PFSK-1 (cell line): ENCODE measurements around the gene MAP3K6.

Experiments used
- FOXP2 ChIP-seq: optimal IDR thresholded peaks from 2 replicates; pipeline ENCODE3; 2011; ENCODE audit warnings: borderline replicate concordance, control low read depth, inconsistent platforms; ENCODE audit not compliant: insufficient read depth; ENCODE audit errors: extremely low read length, extremely low read depth
- POLR2AphosphoS5 ChIP-seq: IDR thresholded peaks from 2 replicates; pipeline ENCODE4 v1.6.1; 2012; ENCODE audit warnings: low read depth, mild to moderate bottlenecking, control low read depth, low read length, moderate library complexity
- SIN3A ChIP-seq: IDR thresholded peaks from 2 replicates; pipeline ENCODE4 v1.6.1; 2012; ENCODE audit warnings: mild to moderate bottlenecking, low read length, moderate library complexity, borderline replicate concordance; ENCODE audit not compliant: insufficient read depth
- TAF1 ChIP-seq: IDR thresholded peaks from 2 replicates; pipeline ENCODE4 v1.6.1; 2012; ENCODE audit warnings: low read length, control low read depth, borderline replicate concordance; ENCODE audit not compliant: insufficient read depth
- TF ChIP-seq, protein P1 (sequence below), 2 experiments: IDR thresholded peaks; 2 replicates each; pipeline versions ENCODE4 v1.6.1 to v1.8.0; 2011 to 2012; ENCODE audit warnings: low read depth in 2 of 2, low read length in 2 of 2, control low read depth in 1 of 2, inconsistent platforms in 1 of 2, mild to moderate bottlenecking in 1 of 2, moderate library complexity in 1 of 2; ENCODE audit not compliant: insufficient read depth in 1 of 2

Gene MAP3K6

GRCh38 chr1:27363766-27364695 lies 2.7 kb downstream of the MAP3K6 start:
- no peak for TF ChIP-seq POLR2AphosphoS5
- TF ChIP-seq TAF1, result no peak
- no peak for TF ChIP-seq SIN3A
- no peak for TF ChIP-seq FOXP2
- TF ChIP-seq, protein P1, sequence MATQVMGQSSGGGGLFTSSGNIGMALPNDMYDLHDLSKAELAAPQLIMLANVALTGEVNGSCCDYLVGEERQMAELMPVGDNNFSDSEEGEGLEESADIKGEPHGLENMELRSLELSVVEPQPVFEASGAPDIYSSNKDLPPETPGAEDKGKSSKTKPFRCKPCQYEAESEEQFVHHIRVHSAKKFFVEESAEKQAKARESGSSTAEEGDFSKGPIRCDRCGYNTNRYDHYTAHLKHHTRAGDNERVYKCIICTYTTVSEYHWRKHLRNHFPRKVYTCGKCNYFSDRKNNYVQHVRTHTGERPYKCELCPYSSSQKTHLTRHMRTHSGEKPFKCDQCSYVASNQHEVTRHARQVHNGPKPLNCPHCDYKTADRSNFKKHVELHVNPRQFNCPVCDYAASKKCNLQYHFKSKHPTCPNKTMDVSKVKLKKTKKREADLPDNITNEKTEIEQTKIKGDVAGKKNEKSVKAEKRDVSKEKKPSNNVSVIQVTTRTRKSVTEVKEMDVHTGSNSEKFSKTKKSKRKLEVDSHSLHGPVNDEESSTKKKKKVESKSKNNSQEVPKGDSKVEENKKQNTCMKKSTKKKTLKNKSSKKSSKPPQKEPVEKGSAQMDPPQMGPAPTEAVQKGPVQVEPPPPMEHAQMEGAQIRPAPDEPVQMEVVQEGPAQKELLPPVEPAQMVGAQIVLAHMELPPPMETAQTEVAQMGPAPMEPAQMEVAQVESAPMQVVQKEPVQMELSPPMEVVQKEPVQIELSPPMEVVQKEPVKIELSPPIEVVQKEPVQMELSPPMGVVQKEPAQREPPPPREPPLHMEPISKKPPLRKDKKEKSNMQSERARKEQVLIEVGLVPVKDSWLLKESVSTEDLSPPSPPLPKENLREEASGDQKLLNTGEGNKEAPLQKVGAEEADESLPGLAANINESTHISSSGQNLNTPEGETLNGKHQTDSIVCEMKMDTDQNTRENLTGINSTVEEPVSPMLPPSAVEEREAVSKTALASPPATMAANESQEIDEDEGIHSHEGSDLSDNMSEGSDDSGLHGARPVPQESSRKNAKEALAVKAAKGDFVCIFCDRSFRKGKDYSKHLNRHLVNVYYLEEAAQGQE (IDR thresholded peaks at IDR 0.05; ENCODE audit: insufficient read depth in 1 of 2, low read depth in 2 of 2, low read length in 2 of 2), result no peak

- TF ChIP-seq, protein P1 (IDR thresholded peaks at IDR 0.05; ENCODE audit: insufficient read depth in 1 of 2, low read depth in 2 of 2, low read length in 2 of 2), result no peak
- TF ChIP-seq SIN3A (no peak), FOXP2 (no peak), POLR2AphosphoS5 (no peak), TAF1 (no peak)
Measured at GRCh38 chr1:27361553-27361952, 5.2 kb downstream of the MAP3K6 start.

GRCh38 chr1:27361044-27361402 lies 5.7 kb downstream of the MAP3K6 start:
- TF ChIP-seq TAF1 (no peak), POLR2AphosphoS5 (no peak), FOXP2 (no peak), SIN3A (no peak)
- TF ChIP-seq, protein P1 (IDR thresholded peaks at IDR 0.05; ENCODE audit: insufficient read depth in 1 of 2, low read depth in 2 of 2, low read length in 2 of 2), result no peak

DNA sequence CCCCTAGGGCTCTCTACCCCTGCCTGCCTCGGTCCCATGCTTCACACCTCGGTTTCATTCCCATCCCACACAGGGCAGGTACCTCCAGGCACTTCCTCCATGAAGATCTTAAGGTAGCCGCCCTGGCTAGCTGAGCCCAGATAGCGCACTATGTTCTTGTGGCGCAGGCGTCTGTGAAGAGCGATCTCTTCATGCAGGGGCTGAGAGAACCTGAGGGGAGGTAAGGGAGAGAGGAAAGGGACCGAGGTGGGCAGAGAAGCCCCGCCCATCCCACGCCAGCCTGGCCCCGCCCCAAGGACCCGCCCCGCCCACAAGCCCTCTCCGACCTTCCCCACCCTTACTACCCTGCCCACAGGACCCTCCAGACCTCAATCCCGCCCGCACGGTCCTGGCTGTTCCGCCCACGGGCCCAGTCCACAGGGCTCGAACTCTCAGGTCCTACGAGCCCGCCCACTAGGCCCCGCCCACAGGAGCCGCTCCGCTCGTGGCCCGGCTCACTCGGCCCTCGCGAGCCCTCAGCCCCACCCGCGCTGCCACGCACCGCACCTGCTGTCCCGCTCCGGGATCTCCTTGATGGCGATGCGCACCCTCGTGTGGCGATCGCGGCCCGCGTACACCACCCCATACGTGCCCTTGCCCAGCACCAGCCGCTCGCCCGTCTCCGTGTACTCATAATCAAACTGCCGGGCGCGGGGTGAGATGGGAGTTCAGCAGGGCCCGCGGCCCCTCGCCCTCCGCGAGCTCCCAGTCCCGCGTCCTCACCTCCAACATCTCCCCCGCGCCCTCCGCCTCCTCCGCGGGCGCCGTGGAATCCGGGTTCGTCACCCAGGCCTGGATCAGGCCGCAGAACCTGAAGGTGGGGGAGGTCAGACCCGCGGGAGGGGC lies 6.4 kb downstream of the MAP3K6 start:
- TF ChIP-seq POLR2AphosphoS5 (no peak), TAF1 (no peak), FOXP2 (no peak), SIN3A (no peak)
- TF ChIP-seq, protein P1 (IDR thresholded peaks at IDR 0.05; ENCODE audit: insufficient read depth in 1 of 2, low read depth in 2 of 2, low read length in 2 of 2), result no peak
